Measurements from ENCODE around the gene MAX. TPM values are rescaled to one million over a fixed set of nuclear protein-coding genes. Genes with fewer than 3 reads are reported as not detected.

The MAX gene
- total and polyA plus RNA-seq, 2 of the 8 experiments (the other 6 are each of a cell fraction or from before 2014, with no cell fraction given) = 36.9 to 65.1 TPM

DNA sequence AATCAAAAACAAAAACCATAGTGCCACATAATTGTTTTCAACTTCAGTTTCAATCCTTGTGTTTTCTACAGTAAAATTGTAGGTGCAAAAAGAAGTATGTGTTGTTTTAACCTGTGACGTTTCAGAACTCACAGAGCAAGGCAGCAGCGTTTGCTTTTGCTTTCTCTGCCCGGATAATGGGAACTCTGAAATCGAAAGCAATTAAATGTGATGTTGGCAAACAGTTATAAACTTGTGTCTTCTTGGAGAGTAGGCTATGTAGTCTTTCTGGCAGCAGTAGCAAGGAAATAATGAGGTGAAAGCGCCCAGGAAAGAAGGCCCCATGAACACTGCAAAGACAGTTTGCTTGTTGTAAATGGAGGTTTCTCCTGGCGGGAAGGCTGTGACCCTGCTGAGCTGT, 76.5 kb downstream of the MAX start (continued):
- TF ChIP-seq, protein P1, sequence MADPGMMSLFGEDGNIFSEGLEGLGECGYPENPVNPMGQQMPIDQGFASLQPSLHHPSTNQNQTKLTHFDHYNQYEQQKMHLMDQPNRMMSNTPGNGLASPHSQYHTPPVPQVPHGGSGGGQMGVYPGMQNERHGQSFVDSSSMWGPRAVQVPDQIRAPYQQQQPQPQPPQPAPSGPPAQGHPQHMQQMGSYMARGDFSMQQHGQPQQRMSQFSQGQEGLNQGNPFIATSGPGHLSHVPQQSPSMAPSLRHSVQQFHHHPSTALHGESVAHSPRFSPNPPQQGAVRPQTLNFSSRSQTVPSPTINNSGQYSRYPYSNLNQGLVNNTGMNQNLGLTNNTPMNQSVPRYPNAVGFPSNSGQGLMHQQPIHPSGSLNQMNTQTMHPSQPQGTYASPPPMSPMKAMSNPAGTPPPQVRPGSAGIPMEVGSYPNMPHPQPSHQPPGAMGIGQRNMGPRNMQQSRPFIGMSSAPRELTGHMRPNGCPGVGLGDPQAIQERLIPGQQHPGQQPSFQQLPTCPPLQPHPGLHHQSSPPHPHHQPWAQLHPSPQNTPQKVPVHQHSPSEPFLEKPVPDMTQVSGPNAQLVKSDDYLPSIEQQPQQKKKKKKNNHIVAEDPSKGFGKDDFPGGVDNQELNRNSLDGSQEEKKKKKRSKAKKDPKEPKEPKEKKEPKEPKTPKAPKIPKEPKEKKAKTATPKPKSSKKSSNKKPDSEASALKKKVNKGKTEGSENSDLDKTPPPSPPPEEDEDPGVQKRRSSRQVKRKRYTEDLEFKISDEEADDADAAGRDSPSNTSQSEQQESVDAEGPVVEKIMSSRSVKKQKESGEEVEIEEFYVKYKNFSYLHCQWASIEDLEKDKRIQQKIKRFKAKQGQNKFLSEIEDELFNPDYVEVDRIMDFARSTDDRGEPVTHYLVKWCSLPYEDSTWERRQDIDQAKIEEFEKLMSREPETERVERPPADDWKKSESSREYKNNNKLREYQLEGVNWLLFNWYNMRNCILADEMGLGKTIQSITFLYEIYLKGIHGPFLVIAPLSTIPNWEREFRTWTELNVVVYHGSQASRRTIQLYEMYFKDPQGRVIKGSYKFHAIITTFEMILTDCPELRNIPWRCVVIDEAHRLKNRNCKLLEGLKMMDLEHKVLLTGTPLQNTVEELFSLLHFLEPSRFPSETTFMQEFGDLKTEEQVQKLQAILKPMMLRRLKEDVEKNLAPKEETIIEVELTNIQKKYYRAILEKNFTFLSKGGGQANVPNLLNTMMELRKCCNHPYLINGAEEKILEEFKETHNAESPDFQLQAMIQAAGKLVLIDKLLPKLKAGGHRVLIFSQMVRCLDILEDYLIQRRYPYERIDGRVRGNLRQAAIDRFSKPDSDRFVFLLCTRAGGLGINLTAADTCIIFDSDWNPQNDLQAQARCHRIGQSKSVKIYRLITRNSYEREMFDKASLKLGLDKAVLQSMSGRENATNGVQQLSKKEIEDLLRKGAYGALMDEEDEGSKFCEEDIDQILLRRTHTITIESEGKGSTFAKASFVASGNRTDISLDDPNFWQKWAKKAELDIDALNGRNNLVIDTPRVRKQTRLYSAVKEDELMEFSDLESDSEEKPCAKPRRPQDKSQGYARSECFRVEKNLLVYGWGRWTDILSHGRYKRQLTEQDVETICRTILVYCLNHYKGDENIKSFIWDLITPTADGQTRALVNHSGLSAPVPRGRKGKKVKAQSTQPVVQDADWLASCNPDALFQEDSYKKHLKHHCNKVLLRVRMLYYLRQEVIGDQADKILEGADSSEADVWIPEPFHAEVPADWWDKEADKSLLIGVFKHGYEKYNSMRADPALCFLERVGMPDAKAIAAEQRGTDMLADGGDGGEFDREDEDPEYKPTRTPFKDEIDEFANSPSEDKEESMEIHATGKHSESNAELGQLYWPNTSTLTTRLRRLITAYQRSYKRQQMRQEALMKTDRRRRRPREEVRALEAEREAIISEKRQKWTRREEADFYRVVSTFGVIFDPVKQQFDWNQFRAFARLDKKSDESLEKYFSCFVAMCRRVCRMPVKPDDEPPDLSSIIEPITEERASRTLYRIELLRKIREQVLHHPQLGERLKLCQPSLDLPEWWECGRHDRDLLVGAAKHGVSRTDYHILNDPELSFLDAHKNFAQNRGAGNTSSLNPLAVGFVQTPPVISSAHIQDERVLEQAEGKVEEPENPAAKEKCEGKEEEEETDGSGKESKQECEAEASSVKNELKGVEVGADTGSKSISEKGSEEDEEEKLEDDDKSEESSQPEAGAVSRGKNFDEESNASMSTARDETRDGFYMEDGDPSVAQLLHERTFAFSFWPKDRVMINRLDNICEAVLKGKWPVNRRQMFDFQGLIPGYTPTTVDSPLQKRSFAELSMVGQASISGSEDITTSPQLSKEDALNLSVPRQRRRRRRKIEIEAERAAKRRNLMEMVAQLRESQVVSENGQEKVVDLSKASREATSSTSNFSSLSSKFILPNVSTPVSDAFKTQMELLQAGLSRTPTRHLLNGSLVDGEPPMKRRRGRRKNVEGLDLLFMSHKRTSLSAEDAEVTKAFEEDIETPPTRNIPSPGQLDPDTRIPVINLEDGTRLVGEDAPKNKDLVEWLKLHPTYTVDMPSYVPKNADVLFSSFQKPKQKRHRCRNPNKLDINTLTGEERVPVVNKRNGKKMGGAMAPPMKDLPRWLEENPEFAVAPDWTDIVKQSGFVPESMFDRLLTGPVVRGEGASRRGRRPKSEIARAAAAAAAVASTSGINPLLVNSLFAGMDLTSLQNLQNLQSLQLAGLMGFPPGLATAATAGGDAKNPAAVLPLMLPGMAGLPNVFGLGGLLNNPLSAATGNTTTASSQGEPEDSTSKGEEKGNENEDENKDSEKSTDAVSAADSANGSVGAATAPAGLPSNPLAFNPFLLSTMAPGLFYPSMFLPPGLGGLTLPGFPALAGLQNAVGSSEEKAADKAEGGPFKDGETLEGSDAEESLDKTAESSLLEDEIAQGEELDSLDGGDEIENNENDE (IDR thresholded peaks at IDR 0.05; ENCODE audit: insufficient replicate concordance, low read length) = no peak
- TF ChIP-seq, protein P2, sequence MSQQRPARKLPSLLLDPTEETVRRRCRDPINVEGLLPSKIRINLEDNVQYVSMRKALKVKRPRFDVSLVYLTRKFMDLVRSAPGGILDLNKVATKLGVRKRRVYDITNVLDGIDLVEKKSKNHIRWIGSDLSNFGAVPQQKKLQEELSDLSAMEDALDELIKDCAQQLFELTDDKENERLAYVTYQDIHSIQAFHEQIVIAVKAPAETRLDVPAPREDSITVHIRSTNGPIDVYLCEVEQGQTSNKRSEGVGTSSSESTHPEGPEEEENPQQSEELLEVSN (IDR thresholded peaks at IDR 0.05) = no peak
- TF ChIP-seq SUZ12 (IDR thresholded peaks at IDR 0.05; ENCODE audit: low read length) (no peak), CTBP2 (IDR thresholded peaks at IDR 0.05; ENCODE audit: borderline replicate concordance, insufficient read depth, insufficient read length, low read length) (no peak), BRCA1 (IDR thresholded peaks at IDR 0.05; ENCODE audit: low read depth, low read length) (no peak), EGR1 (IDR thresholded peaks at IDR 0.05; ENCODE audit: borderline replicate concordance, low read depth, low read length) (no peak)
